Activated CD4-positive, CD25-positive, alpha-beta regulatory T cell treated with anti-CD3 and anti-CD28 coated beads, Interleukin-2, amount 50 U/mL, for 24 hours (primary cell): ENCODE measurements around the gene RAD54L.
"Not testable (repeated sequence)": the region's sequence is repeated elsewhere in the genome, so short reads cannot be mapped to it uniquely, and the experiment has no call there.

ENCODE experiments used
- ATAC-seq, 2 donors: fragments of 150-1000 bp; cut with Tn5 transposase; one replicate each; pipeline ENCODE4 v1.10.0; 2021; ENCODE audit warnings: mild to moderate bottlenecking in 1 of 2, moderate library complexity in 1 of 2

RAD54L gene

GRCh38 chr1:46288485-46289133 is 41.0 kb downstream of the RAD54L start:
- peak in 1 of 2 donors; percentile 27 for ATAC-seq

- ATAC-seq, result no peak
Observed at GRCh38 chr1:46289134-46289494, 41.6 kb downstream of the RAD54L start.

- ATAC-seq, result no peak
Observed at GRCh38 chr1:46289976-46290375, 42.4 kb downstream of the RAD54L start.

- ATAC-seq, result no peak
Observed at GRCh38 chr1:46295306-46295705, 47.7 kb downstream of the RAD54L start.

GRCh38 chr1:46298387-46298786 is 50.8 kb downstream of the RAD54L start:
- ATAC-seq, result no peak

DNA sequence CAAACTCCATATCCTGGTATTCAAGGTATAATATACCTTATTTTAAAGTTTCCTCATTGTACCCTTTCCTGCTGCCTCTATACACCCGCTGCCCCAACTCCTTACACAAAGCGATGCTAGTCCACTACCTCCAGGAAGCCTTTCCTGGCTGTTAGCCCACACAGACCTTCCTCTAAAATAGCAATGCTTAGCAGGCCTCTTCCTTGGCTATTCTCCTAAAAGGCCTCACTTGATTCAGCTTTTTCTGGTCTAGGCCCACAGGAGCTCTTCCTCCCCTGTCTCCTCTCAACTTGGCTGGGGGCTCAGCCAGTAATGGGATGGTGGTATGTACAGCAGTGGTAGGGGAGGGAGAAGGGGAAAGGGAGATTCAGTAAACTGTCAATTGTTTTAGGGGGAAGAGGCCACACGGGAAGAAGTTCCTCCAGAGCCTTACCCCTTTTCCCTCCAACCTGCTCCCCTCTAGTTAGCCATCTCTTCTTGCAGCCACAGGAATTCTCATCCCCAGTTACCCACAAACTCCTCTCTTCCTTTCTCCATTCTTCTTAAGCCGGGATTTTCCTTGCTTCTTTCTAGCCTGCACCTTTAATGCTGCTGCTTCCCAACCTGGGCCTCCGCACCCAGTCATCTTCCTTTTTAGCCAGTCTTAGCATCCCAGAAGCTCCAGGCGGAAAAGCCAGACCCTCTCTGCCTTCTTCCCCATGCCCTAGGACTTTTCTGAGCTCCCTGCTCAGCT is 53.3 kb downstream of the RAD54L start:
- no peak for ATAC-seq

DNA sequence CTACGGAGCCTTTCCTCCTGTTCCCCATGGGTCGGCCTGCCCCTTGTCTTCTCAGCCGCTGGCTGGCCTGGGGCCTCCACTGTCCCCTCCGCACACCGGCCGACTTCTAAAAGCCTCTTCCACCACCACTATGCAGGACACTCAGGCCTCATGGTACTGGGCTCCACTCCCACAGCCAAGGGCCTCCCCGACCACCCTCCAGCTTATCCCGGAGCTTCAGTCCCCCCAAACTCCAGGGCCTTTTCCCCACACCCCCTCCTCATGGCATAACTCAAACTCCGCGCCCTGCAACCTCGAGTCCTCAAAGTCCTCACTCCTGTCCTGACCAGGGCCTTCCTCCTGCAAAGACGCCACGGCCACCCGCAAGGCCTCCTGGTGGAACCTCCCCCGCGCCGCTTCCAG is 53.8 kb downstream of the RAD54L start:
- no peak for ATAC-seq

DNA sequence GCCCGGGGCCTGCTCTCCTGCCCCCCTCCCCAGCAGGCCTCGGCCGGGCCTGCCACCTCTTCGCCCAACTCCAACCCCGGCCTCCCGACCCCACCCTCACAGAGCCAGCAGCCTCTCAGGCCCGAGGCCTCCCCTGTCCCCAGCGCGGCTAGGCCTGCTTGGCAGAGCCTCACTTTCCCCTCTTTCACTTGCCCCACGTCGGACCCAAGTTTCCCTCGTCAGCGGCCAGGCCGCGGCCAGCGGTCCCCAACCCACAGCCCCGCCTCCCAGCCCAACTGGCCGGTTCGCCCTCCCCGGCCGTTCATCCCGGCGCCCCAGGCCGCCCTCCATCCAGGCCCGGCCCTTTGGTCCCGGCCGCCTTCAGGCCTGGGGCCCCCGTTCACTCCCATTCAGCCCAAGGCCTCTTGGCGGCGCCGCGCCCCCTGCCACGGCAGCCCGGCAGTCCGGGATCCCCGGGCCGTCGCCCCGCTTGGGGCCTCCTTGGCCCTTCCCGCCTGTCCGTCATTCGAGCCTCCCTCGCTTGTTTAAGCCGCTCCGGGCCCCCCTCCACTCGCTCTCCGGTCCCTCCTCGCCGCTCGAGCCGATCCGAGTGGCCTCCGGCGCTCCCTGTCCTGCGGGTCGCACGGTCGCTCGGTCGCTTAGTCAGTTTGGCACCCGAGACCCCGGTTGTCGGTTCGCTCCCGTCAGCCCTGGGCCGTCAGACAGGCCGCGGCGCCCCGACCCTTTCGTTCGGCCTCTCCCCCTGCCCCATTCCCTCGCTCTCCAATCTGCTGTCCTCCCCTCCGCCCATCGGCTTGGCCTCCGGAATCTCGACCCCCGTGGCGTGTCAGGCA is 54.5 kb downstream of the RAD54L start:
- ATAC-seq, result peak; percentile 22 to 24

- peak; percentile 3 to 5 for ATAC-seq
Observed at GRCh38 chr1:46302641-46303037, 55.1 kb downstream of the RAD54L start.

- ATAC-seq, result peak; percentile 87 to 88
Observed at GRCh38 chr1:46303038-46303871, 55.7 kb downstream of the RAD54L start, which contains the start of the genes LRRC41 and UQCRH. TSS of gene LRRC41 (minus strand) at chr1:46303616. CDS start at chr1:46303322, 294 bp downstream. TSS of gene UQCRH (plus strand) at chr1:46303698. CDS start at chr1:46303767, 69 bp downstream.

- no peak for ATAC-seq
Observed at GRCh38 chr1:46303872-46304326, 56.3 kb downstream of the RAD54L start.

DNA sequence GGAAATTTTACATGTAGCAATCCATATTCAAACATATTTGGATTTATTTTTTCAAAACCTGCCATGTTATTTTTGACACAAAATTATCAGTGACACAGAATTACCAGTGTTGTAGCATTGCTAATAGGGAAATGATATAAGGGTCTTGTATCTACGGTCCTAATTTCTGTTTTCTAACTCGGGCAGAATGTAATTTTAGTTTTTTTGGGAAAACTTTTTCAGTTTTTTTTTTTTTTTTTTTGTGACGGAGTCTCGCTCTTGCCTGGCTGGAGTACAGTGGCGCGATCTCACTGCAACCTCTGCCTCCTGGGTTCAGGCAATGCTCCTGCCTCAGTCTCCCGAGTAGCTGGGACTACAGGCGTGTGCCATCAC is 58.6 kb downstream of the RAD54L start:
- ATAC-seq, result no peak

- no peak for ATAC-seq
Observed at GRCh38 chr1:46309401-46310159, 62.0 kb downstream of the RAD54L start.

- no peak for ATAC-seq
Observed at GRCh38 chr1:46310321-46310720, 62.8 kb downstream of the RAD54L start.

DNA sequence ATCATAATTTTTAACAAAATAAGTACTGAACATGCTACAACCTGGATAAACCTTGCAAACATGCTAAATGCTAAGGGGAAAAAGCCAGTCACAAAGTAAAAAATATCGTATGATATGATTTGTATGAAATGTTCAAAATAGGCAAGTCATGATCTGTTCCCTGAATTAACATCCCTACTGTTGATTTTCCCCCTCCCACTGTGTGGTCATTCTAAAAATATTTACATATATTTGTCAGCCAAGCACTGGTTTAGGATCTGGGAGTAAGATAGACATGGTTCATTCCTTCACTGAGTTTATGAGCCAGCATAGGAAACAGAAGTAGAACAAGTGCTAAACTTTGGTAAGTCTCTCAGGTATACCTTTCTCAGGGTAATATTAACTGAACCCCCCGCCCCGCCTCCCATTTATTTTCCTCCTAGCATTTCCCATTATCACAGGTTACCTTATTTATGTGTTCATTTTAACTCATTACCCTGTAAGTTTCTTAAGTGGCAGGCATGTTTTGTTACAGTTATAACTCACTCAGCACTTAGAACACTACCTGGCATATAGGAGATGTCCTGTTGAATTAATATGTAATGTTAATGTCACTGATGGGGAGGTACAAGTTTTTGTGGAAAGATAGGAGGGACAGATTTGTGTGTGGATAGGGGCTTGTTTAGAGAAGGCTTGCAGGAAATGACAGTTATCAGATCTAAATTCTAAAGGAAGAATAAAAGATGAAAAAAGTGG is 68.3 kb downstream of the RAD54L start:
- no peak for ATAC-seq

GRCh38 chr1:46317323-46317722 is 69.8 kb downstream of the RAD54L start:
- no peak for ATAC-seq

GRCh38 chr1:46319301-46319700 is 71.7 kb downstream of the RAD54L start:
- not testable (repeated sequence) for ATAC-seq

DNA sequence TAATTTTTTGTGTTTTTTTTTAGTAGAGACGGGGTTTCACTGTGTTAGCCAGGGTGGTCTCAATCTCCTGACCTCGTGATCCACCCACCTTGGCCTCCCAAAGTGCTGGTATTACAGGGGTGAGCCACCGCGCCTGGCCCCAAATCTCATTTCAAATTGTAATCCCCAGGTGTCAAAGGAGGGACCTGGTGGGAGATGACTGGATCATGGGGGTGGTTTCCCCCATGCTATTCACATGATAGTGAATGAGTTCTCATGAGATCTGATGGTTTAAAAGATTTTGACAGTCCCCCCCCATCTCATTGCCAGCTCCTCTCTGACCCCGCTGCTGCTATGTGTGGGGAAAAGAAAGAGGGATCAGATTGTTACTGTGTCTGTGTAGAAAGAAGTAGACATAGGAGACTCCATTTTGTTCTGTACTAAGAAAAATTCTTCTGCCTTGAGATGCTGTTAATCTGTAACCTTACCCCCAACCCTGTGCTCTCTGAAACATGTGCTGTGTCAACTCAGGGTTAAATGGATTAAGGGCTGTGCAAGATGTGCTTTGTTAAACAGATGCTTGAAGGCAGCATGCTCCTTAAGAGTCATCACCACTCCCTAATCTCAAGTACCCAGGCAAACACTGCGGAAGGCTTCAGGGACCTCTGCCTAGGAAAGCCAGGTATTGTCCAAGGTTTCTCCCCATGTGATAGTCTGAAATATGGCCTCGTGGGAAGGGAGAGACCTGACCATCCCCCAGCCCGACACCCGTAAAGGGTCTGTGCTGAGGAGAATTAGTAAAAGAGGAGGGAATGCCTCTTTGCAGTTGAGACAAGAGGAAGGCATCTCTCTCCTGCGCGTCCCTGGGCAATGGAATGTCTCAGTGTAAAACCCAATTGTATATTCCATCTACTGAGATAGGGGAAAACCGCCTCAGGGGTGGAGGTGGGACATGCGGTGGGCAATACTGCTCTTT is 72.7 kb downstream of the RAD54L start:
- ATAC-seq, result not testable (repeated sequence)

DNA sequence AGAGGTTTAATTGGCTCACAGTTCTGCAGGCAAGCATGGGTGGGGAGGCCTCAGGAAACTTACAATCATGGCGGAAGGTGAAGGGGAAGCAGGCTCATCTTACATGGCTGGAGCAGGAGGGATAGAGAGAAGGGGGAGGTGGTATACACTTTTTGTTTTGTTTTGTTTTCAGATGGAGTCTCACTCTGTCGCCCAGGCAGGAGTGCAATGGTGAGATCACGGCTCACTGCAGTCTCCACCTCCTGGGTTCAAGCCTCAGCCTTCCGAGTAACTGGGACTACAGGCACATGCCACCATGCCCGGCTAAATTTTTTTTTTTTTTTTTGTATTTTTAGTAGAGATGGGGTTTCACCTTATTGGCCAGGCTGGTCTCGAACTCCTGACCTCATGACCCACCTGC is 74.6 kb downstream of the RAD54L start:
- ATAC-seq, result not testable (repeated sequence)
